Endothelial cell of umbilical vein (primary cell): ENCODE results near the gene NUAK1. TPM values are rescaled to one million over a fixed set of nuclear protein-coding genes. Genes with fewer than 3 reads are reported as not detected.

ENCODE experiments used
- BruUV-seq: library from RNA; stranded (reverse); fragments of 400-500 nt; replicated peaks from 2 replicates; lab custom pipeline; 2021; lab: Mats Ljungman, UMichigan
- CTCF ChIA-PET: fragments of 300-600, 350-600 bp; sonication (Branson Sonifier 250); formaldehyde crosslinking; loops from one replicate; lab custom pipeline; 2021; ENCODE audit warnings: antibody characterized with exemption, inconsistent platforms; lab: Charles Lee
- POLR2A ChIA-PET: fragments of 300-600, 350-600 bp; sonication (Branson Sonifier 250); formaldehyde crosslinking; loops from one replicate; lab custom pipeline; 2021; ENCODE audit warnings: antibody characterized with exemption, inconsistent platforms; lab: Charles Lee
- DNase-seq: peaks from one replicate; pipeline ENCODE4 v3.0.0-alpha.2; 2011; ENCODE audit warnings: low read depth, low spot score
- FAIRE-seq: peaks from 2 replicates; lab custom pipeline; 2011; peaks lifted over from hg19 to GRCh38; lab: Jason Lieb, UNC
- H2AFZ ChIP-seq: 2 replicates; pipeline ENCODE4 v1.6.0; 2012; ENCODE audit warnings: low read depth, low read length, control low read depth, inconsistent platforms
- H3K27ac ChIP-seq: 2 replicates; pipeline ENCODE4 v1.5.1; 2011; ENCODE audit warnings: low read depth, mild to moderate bottlenecking, control low read depth, low read length, moderate library complexity; ENCODE audit not compliant: insufficient read depth
- H3K27me3 ChIP-seq, 2 experiments: 2 replicates each; pipeline versions ENCODE4 v1.6.0 to v1.6.1; 2011; ENCODE audit warnings: low read length in 2 of 2, mixed read lengths in 1 of 2; ENCODE audit not compliant: control insufficient read depth in 2 of 2, insufficient read depth in 2 of 2
- H3K36me3 ChIP-seq, 2 experiments: 2 replicates in 1 of 2; 3 replicates in 1 of 2; pipeline ENCODE4 v1.5.1; 2011; ENCODE audit warnings: low read length in 2 of 2, mild to moderate bottlenecking in 1 of 2, moderate library complexity in 1 of 2; ENCODE audit not compliant: control insufficient read depth in 2 of 2, insufficient read depth in 2 of 2; ENCODE audit errors: extremely low read depth in 1 of 2
- H3K4me1 ChIP-seq: 3 replicates; pipeline ENCODE4 v1.5.1; 2011; ENCODE audit warnings: mild to moderate bottlenecking, low read length; ENCODE audit not compliant: control insufficient read depth, insufficient read depth; ENCODE audit errors: extremely low read depth
- H3K4me2 ChIP-seq: 2 replicates; pipeline ENCODE4 v1.6.1; 2011; ENCODE audit warnings: low read length, control low read depth, mixed read lengths; ENCODE audit not compliant: insufficient read depth
- H3K4me3 ChIP-seq, 3 experiments: fragments of 200-600 bp in 1 of 3; sonication (generic), shearing (Covaris generic) in 1 of 3; replicated peaks in 1 of 3; 2 replicates each; pipeline ENCODE4 v1.5.1; 2011 to 2016; ENCODE audit warnings: control low read depth in 3 of 3, low read length in 3 of 3, mild to moderate bottlenecking in 2 of 3, inconsistent platforms in 1 of 3, low read depth in 1 of 3, moderate library complexity in 1 of 3; ENCODE audit not compliant: insufficient read depth in 1 of 3
- H3K79me2 ChIP-seq: 2 replicates; pipeline ENCODE4 v1.6.0; 2012; ENCODE audit warnings: low read length, inconsistent platforms; ENCODE audit not compliant: control insufficient read depth, insufficient read depth
- H3K9ac ChIP-seq: replicated peaks from 2 replicates; pipeline ENCODE3; 2011; ENCODE audit warnings: low read length, control low read depth; ENCODE audit not compliant: insufficient read depth; ENCODE audit errors: extremely low read depth
- H3K9me1 ChIP-seq: replicated peaks from 3 replicates; pipeline ENCODE4 v1.6.0; 2011; ENCODE audit warnings: mild to moderate bottlenecking, low read length; ENCODE audit not compliant: control insufficient read depth, insufficient read depth; ENCODE audit errors: extremely low read depth
- H3K9me3 ChIP-seq: replicated peaks from 2 replicates; pipeline ENCODE4 v1.5.1; 2012; ENCODE audit warnings: low read length, inconsistent platforms; ENCODE audit not compliant: control insufficient read depth, insufficient read depth
- H4K20me1 ChIP-seq: replicated peaks from 2 replicates; pipeline ENCODE3; 2011; ENCODE audit warnings: mild to moderate bottlenecking, low read length; ENCODE audit not compliant: control insufficient read depth, insufficient read depth; ENCODE audit errors: extremely low read depth
- FOS ChIP-seq: IDR thresholded peaks from 2 replicates; pipeline ENCODE4 v1.6.1; 2011; ENCODE audit warnings: mild to moderate bottlenecking, low read length, moderate library complexity, borderline replicate concordance; ENCODE audit not compliant: insufficient read depth
- GATA2 ChIP-seq: IDR thresholded peaks from 2 replicates; pipeline ENCODE4 v1.7.0; 2011; ENCODE audit warnings: low read depth, mild to moderate bottlenecking, moderate library complexity, mixed read lengths, low read length; ENCODE audit not compliant: insufficient read length, insufficient read depth
- MYC ChIP-seq: IDR thresholded peaks from one replicate; pipeline ENCODE4 v1.6.1; 2011; ENCODE audit warnings: mild to moderate bottlenecking, low read depth, low read length
- POLR2A ChIP-seq: IDR thresholded peaks from 2 replicates; pipeline ENCODE4 v1.6.1; 2012; ENCODE audit warnings: low read depth, mild to moderate bottlenecking, control low read depth, low read length
- dilution Hi-C: fragments of 300-500 bp; cut with MboI; formaldehyde crosslinking; loops from one replicate; pipeline ENCODE4 v1.15.0; 2019; ENCODE audit warnings: low sequenced_read_pairs; ENCODE audit not compliant: extremely low pct_ligation_motif_present
- intact Hi-C: fragments of 100-400 bp; cut with micrococcal nuclease; formaldehyde crosslinking; loops from one replicate; pipeline ENCODE4 v1.10.0; 2022
- polyA plus RNA-seq, 4 experiments: library from polyadenylated mRNA; depleted of rRNA in 3 of 4; stranded (reverse) in 3 of 4; unstranded in 1 of 4; fragments of >200 nt; gene quantifications; 2 replicates each; pipeline versions ENCODE4 v1.2.1 to v1.2.3, GENCODE V29; 2011 to 2012; ENCODE audit warnings: missing spikeins in 1 of 4
- total RNA-seq: library from RNA; stranded (reverse); gene quantifications from 2 replicates; pipeline ENCODE4 v1.2.3, GENCODE V29; 2021
- TF ChIP-seq, protein P1 (sequence below): IDR thresholded peaks from 2 replicates; pipeline ENCODE4 v1.6.1; 2011; ENCODE audit not compliant: insufficient read depth, insufficient read length
- TF ChIP-seq, protein P2 (sequence below), 2 donors: IDR thresholded peaks; 1 replicate in 1 of 2; 2 replicates in 1 of 2; pipeline ENCODE4 v1.5.1; 2011; ENCODE audit warnings: low read length in 2 of 2, mild to moderate bottlenecking in 2 of 2, moderate library complexity in 2 of 2, control low read depth in 1 of 2, inconsistent platforms in 1 of 2, low read depth in 1 of 2; ENCODE audit not compliant: insufficient read depth in 1 of 2; ENCODE audit errors: extremely low read depth in 1 of 2

The NUAK1 gene
- total and polyA plus RNA-seq, 2 donors (not counting 3 experiments of a cell fraction or from before 2014, with no cell fraction given): 34.2 to 39.7 TPM

DNA sequence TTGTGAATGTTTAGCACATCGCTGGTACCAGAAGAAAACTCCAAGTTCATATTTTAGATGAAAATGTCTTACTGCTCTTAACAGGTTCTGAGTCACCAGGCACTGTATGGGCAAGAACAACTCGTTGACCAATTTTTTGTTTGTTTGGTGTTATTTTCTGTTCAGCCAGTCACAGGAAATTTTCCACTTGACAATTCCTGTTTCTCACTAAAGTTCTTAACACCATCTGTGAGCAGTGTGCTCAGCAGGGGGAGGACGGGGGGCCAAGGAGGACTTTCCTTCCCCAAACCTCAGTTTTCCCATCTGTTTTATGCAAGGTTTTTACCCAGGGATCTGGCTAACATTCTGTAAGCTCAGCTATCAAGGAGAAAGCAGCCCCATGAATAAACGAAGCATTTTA lies 3.0 kb downstream of the NUAK1 start:
- ChIA-PET POLR2A (no interaction called here), CTCF (interaction anchor here (0.6 to 8.9 kb wide), 42 partner anchors 9 to 734 kb away, joined by 3 to 112 read pairs (median 6); no protein-coding TSS in a partner anchor)
- H3K9me3 ChIP-seq: no peaks in the 10 kb centered on the region
- BruUV-seq: no TSS peak
- intact Hi-C loops (loop anchor here (1.0 to 5.0 kb wide), 13 partner anchors 57 to 715 kb away; no protein-coding TSS in a partner anchor), dilution Hi-C loops (no loop called here)
- H3K9me1 ChIP-seq: no peaks in the 10 kb centered on the region
- no peak overlapping the region for H2AFZ ChIP-seq
- peak overlapping the region in 2 of 3 experiments; percentile 26 to 73 for H3K4me3 ChIP-seq
- H3K27ac ChIP-seq: peak overlapping the region; percentile 77
- no peaks in the 10 kb centered on the region for H4K20me1 ChIP-seq
- H3K36me3 ChIP-seq: no peaks in the 10 kb centered on the region
- no peaks in the 10 kb centered on the region for H3K27me3 ChIP-seq
- peaks cover 62% of the 10 kb centered on the region for H3K79me2 ChIP-seq
- TF ChIP-seq POLR2A (no peak), MYC (no peak), FOS (peak; percentile 74)
- TF ChIP-seq, protein P1, sequence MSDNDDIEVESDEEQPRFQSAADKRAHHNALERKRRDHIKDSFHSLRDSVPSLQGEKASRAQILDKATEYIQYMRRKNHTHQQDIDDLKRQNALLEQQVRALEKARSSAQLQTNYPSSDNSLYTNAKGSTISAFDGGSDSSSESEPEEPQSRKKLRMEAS: no peak
- DNase-seq: peak; percentile 82
- H3K4me1 ChIP-seq: peaks cover 62% of the 10 kb centered on the region
- H3K4me2 ChIP-seq: peak overlapping the region; percentile 66
- peak overlapping the region; percentile 64 for H3K9ac ChIP-seq
- peak; percentile 75 for FAIRE-seq

DNA sequence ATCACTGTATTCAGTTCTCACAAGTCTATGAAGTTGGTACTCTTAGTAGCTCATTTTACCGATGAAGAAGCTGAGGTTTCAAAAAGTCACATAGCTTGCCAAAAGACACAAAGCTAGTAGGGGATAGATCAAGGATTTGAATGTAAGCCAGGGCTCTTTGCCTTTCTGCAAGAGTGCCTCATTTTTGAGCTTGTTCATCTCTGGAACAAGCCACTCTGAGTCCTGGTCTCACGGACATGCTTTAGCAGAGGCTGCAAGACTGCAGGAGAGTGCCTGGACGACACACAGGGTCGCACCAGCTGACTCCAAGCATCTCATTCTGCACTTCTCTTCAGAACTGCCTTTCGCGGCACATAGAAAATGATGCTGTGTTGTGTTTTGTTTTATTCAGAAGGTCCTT lies 3.7 kb downstream of the NUAK1 start:
- Histone ChIP-seq H3K9ac (no peak overlapping the region), H3K4me3 (peak overlapping the region in 2 of 3 experiments; percentile 11 to 73), H3K79me2 (peaks cover 64% of the 10 kb centered on the region), H3K36me3 (no peaks in the 10 kb centered on the region), H3K4me2 (peak overlapping the region; percentile 66), H3K4me1 (peaks cover 56% of the 10 kb centered on the region), H2AFZ (no peak overlapping the region), H3K27ac (no peak overlapping the region), H4K20me1 (no peaks in the 10 kb centered on the region), H3K27me3 (no peaks in the 10 kb centered on the region), H3K9me3 (no peaks in the 10 kb centered on the region), H3K9me1 (no peaks in the 10 kb centered on the region)
- ChIA-PET POLR2A (no interaction called here), CTCF (interaction anchor here (0.7 to 8.9 kb wide), 12 partner anchors 10 to 714 kb away, joined by 3 to 112 read pairs (median 20); no protein-coding TSS in a partner anchor)
- no TSS peak for BruUV-seq
- dilution Hi-C loops (no loop called here), intact Hi-C loops (loop anchor here (1.0 to 5.0 kb wide), 3 partner anchors 283 to 668 kb away; no protein-coding TSS in a partner anchor)
- DNase-seq (no peak), FAIRE-seq (no peak)
- TF ChIP-seq, protein P1: no peak
- TF ChIP-seq, protein P2, sequence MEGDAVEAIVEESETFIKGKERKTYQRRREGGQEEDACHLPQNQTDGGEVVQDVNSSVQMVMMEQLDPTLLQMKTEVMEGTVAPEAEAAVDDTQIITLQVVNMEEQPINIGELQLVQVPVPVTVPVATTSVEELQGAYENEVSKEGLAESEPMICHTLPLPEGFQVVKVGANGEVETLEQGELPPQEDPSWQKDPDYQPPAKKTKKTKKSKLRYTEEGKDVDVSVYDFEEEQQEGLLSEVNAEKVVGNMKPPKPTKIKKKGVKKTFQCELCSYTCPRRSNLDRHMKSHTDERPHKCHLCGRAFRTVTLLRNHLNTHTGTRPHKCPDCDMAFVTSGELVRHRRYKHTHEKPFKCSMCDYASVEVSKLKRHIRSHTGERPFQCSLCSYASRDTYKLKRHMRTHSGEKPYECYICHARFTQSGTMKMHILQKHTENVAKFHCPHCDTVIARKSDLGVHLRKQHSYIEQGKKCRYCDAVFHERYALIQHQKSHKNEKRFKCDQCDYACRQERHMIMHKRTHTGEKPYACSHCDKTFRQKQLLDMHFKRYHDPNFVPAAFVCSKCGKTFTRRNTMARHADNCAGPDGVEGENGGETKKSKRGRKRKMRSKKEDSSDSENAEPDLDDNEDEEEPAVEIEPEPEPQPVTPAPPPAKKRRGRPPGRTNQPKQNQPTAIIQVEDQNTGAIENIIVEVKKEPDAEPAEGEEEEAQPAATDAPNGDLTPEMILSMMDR (IDR thresholded peaks at IDR 0.05; ENCODE audit: extremely low read depth in 1 of 2, insufficient read depth in 1 of 2, low read depth in 1 of 2, low read length in 2 of 2): no peak
- no peak for TF ChIP-seq FOS
- TF ChIP-seq POLR2A: no peak
- no peak for TF ChIP-seq MYC
- TF ChIP-seq GATA2: no peak
